NCI-H128 (cell line): ENCODE measurements around the gene PLA2G5.
"Not testable (repeated sequence)": the region's sequence is repeated elsewhere in the genome, so short reads cannot be mapped to it uniquely, and the experiment has no call there.

ENCODE experiments used
- DNase-seq: peaks from one replicate; lab custom pipeline; 2025; ENCODE audit not compliant: unreplicated experiment; lab: John Stamatoyannopoulos, UW

The PLA2G5 gene

DNA sequence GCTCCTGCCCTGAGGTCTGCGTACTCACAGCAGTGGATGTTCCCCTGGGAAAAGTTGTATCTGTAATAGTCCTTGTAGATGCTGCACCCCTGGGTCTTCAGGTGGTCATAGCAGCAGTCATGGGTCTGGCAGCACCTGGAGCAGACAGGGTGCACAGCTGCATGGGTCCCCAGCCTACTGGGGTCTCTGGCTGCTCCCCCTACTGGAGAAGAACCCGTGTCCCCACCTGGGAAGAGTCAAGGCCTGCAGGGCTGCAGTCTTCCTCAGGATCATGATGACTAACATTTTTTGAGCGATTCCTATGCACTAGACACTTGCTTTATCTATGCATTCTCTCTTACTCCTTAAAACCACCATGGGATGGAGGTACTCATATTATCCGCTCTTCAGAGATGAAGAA lies 45.5 kb downstream of the PLA2G5 start:
- DNase-seq: no peak

DNA sequence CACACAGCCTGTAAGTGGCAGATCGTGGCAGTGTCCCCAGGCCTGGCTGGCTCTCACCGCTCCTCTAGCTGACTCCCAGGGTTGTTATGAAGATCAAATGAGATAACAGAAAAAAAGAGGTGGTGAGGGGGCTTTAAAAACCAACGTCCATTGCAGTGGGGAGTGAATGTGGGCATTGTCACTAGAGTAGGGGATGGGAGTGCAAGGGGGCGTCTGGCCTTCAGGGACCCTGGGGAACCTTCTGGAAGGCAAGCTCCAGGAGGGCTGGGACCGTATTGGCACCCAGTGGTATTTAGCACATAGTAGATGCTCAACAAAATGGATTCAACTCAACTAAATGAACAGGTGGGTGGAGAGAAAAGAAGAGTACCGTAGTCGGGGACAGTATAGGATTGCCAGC lies 45.9 kb downstream of the PLA2G5 start:
- DNase-seq: no peak

DNA sequence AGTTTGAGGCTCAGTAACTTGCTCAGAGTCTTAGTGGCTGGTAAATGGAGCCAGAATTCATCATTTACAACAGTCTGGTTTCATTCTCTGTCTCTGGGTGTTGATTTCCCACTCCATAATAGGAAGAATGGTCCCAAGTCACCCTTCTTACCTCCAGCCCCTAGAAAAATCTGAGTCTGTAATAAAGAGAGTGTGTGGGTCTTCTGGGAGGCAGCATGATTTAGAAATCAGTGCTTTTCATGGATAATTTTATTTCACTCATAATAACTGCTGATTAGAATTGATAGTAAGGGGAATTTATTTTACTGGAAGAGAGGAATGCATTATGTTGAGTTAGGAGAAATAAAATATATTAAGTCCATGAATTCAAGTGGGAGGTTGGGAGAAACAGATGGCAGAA lies 47.2 kb downstream of the PLA2G5 start:
- DNase-seq: no peak

DNA sequence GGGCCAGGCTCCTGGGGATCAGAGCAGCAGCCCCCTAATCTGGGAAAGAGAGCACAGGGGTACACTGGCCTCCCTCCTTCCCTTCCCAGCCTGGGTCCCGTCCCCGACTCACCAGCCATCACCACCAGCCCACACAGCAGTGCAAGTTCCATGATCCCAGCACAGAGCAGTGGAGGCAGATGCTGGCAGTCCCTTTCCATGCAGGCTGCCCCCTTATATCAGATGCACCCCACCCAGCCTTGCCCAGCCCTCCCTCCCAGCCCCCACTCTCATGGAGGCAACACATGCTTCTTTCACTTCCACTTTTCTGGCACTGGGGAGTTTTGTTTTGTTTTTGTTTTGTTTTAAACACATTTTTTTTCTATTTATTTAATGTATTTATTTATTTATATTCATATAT lies 49.4 kb downstream of the PLA2G5 start, which contains the start of gene PLA2G2D:
PLA2G2D (minus strand) TSS at position 190 of the 400 bp plus-strand sequence; CDS start at position 152, 38 bp downstream.
- no peak for DNase-seq

- DNase-seq: no peak
Observed at GRCh38 chr1:20120796-20121195, 50.8 kb downstream of the PLA2G5 start.

GRCh38 chr1:20123722-20124455 lies 53.9 kb downstream of the PLA2G5 start:
- no peak for DNase-seq

DNA sequence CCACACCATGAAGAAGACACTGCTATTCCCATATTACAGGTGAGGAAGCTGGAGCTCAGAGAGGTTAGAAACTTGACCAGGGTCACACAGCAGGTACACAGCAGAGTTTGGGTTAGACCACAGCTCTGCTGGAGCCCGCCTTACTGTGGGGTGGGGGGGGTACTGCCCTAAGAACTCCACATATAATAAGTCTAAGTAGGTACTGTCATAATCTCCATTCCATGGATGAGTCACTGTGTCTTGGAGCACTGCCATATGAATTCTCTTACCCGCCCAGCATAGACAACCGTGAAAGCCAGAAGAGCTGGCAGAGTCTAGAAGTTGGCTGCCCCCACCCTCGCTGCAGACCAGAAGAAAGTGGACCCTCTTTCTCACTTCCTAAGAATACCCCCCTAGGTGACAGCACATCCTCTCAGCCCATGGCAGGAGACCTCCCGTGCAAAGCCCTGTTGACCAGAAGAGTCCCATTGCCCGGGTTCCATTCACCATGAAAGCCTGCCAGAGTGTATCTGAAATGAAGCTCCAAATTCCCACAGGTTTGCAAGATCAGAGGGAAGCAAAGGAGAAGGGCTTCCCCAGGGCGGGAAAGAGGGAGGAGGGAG lies 54.6 kb downstream of the PLA2G5 start:
- DNase-seq: no peak

- DNase-seq: no peak
Observed at GRCh38 chr1:20125100-20125499, 55.1 kb downstream of the PLA2G5 start.

DNA sequence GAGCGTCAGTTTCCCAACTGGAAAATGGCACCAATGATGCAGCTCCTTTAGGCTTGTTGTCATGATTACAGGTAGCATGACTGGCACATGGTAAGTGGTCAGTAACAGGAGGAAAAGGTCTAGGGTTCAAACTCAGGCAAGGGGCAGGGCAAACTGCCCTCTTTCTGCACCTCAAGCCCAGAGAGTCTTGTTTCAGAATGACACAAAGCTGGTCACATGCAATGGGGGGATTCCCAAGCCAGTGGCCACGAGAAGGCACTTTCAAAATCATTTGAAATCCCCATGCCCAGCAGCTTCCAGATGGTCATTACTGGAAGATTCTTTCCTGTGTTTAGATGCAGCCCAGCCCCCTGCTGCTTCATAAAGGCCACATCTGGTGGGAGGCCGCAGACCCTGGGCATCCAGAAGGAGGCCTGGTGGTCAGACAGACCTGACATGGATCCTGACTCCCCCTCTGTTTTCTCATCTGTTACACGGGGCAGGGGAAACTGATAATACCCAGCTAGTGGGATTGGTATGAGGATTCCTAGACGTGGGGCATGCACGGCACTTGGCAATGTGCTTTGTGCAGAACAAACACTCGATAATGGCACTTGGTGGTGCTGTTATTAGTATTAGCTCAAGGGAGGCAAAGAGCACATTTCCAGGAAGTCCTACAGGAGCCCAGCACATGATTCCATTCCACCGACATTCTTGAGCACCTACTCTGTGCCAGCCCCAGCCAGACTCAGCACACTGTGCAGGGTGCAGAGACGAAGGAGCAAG lies 56.2 kb downstream of the PLA2G5 start:
- DNase-seq: no peak

- no peak for DNase-seq
Observed at GRCh38 chr1:20126806-20127440, 56.9 kb downstream of the PLA2G5 start.

- DNase-seq: not testable (repeated sequence)
Observed at GRCh38 chr1:20130518-20130917, 60.5 kb downstream of the PLA2G5 start.

- no peak for DNase-seq
Observed at GRCh38 chr1:20134995-20135394, 65.0 kb downstream of the PLA2G5 start.

GRCh38 chr1:20136249-20136648 lies 66.3 kb downstream of the PLA2G5 start:
- DNase-seq: no peak

DNA sequence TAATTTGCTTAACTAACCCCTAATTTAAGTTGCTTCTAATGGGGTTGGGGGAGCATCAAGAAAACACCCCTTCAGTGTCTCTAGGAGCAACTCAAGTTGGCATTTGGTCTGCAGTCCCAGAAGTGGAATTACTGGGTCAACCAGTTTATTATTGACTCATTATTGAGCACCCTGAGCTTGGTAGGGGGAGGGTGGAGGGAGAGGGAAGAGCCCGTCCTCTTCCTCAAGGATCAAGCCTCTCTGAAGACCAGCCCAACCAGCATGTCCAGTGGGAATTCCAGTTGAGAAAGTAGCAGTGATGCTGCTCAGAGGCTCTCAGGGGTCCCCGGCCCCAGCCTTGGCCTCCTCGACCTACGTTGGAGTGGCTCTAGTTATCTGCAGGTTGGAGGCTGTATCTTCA lies 67.1 kb downstream of the PLA2G5 start:
- no peak for DNase-seq

GRCh38 chr1:20137604-20138003 lies 67.6 kb downstream of the PLA2G5 start:
- DNase-seq: no peak

GRCh38 chr1:20138346-20138745 lies 68.4 kb downstream of the PLA2G5 start:
- DNase-seq: no peak

GRCh38 chr1:20138961-20139550 lies 69.1 kb downstream of the PLA2G5 start, which contains the start of gene PLA2G2F:
PLA2G2F (plus strand) TSS chr1:20139323; CDS start chr1:20139428, 105 bp downstream.
- no peak for DNase-seq

GRCh38 chr1:20139776-20140612 lies 70.0 kb downstream of the PLA2G5 start:
- no peak for DNase-seq

- no peak for DNase-seq
Observed at GRCh38 chr1:20141001-20141400, 71.0 kb downstream of the PLA2G5 start.

DNA sequence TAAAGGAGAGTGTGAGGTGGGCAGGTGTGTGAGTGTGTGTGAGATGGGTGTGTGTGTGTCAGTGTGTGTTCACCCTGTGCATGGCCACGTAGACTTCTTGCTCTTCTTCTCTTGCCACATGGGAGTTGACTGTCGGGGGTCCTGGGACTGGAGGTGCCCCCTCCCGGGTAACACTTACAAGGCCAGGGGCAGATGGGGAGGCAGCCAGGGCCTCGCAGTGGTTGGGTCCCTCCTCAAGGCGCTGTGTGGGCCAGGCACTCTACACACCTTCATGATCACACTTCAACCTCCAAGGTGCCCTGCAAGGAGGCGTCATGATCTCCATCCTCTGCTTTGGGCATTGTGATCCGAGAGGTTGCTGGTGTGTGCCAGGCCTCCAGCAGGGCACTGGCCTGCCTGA lies 71.5 kb downstream of the PLA2G5 start:
- DNase-seq: no peak
